Suppressor macrophage (primary cell): Measurements from ENCODE around the gene PLXNA4.

Experiments
- DNase-seq, 4 experiments: peaks; one replicate each; pipeline ENCODE4 v3.0.0-alpha.2; 2020 to 2022

PLXNA4 gene

GRCh38 chr7:132075515-132075914 is 500.8 kb downstream of the PLXNA4 start:
- DNase-seq = no peak

- DNase-seq = no peak
These were observed 502.2 kb downstream of the PLXNA4 start for GRCh38 chr7:132073920-132074589.
